Effector memory CD8-positive, alpha-beta T cell (primary cell): ENCODE results near the gene STX1B.

Source experiments
- ATAC-seq: fragments of 150-1000 bp; cut with Tn5 transposase; replicated peaks from 2 replicates; pipeline ENCODE4 v1.10.0; 2021; ENCODE audit warnings: mild to moderate bottlenecking, moderate library complexity
- DNase-seq, 3 experiments: peaks; one replicate each; pipeline ENCODE4 v3.0.0; 2021
- H3K27ac Mint-ChIP-seq, 2 donors: one replicate each; pipeline ENCODE4 v1.8.0; 2022; ENCODE audit warnings: mild to moderate bottlenecking in 2 of 2, mixed read lengths in 2 of 2, moderate library complexity in 2 of 2
- H3K27me3 Mint-ChIP-seq, 2 donors: one replicate each; pipeline ENCODE4 v1.8.0; 2022; ENCODE audit warnings: mixed read lengths in 2 of 2
- H3K36me3 Mint-ChIP-seq: one replicate; pipeline ENCODE4 v1.8.0; 2022; ENCODE audit warnings: mild to moderate bottlenecking, moderate library complexity, mixed read lengths; ENCODE audit not compliant: insufficient read depth
- H3K4me1 Mint-ChIP-seq, 2 donors: one replicate each; pipeline ENCODE4 v1.8.0; 2022; ENCODE audit warnings: low read depth in 2 of 2, mixed read lengths in 2 of 2
- H3K4me3 Mint-ChIP-seq, 2 donors: one replicate each; pipeline ENCODE4 v1.8.0; 2022; ENCODE audit warnings: mild to moderate bottlenecking in 2 of 2, mixed read lengths in 2 of 2, moderate library complexity in 2 of 2
- H3K9me3 Mint-ChIP-seq, 2 donors: one replicate each; pipeline ENCODE4 v1.8.0; 2022; ENCODE audit warnings: mixed read lengths in 2 of 2

Gene STX1B

DNA sequence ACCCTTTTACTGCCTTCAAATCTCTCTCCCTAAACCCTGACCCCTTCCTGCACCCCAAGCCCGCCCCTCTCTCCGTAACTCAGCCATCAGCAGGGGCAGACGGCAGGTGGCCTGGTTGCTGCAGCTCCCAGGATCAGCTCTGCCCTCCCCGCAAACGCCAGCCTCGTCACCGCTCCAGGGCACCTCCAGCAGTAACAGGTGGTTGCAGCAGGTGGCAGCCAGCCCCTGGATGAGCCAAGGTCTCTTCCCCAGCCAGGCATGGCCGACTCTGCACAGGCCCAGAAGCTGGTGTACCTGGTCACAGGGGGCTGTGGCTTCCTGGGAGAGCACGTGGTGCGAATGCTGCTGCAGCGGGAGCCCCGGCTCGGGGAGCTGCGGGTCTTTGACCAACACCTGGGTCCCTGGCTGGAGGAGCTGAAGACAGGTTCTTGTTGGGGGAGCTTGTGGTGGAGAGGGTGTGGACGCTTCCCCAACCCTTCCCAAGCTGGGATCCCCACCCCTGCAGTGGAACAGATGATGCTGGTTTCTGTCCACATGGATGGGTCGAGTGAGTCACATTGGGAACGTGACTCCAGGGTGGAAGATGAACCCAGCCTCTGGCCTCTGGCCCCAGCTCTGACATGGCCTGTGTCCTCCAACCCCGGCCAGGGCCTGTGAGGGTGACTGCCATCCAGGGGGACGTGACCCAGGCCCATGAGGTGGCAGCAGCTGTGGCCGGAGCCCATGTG, 24.9 kb downstream of the STX1B start:
- ATAC-seq (no peak), DNase-seq (no peak)
- peaks cover 2 to 5% of the 10 kb centered on the region in 2 donors for H3K4me1 Mint-ChIP-seq
- H3K27me3 Mint-ChIP-seq, result no peaks in the 10 kb centered on the region
- no peak overlapping the region for H3K27ac Mint-ChIP-seq
- peaks cover 9% of the 10 kb centered on the region for H3K36me3 Mint-ChIP-seq
- H3K4me3 Mint-ChIP-seq, result no peak overlapping the region
- no peaks in the 10 kb centered on the region for H3K9me3 Mint-ChIP-seq

DNA sequence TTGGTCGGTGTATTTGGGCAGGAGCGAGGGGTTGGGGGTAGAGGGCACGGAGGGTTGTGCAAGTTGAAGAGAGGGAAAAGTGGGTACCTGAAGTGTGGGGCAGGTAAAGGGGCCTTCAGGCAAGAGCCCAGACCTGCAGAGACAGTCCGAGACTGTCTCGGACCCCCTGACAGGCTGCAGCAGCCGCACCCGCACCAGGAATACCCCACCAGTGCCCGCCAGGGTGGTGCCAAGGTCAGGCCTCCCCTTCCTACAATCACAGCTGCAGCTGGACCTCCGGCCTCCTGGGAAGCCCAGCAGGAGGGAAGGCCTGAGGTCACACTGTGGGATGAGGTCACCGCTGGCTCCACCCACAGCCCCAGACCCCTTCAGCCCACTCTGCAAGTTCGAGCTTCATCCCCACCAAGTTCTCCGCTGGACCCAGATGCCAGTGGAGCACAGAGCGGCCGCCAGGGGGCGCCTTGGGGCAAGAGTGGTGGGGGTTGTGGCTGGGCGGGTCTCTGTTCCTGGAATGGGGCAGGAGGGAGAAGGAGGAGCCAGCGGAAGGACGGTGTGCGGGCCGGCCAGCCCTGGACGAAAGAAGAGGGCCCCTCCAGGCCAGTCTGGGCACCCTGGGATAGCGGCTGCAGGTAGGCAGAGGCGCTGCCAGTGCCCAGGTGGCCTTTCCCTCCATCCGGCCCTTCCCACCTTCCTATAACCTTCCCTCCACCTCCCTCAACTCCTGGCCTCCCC, 25.6 kb downstream of the STX1B start, which contains the start of gene HSD3B7:
Gene HSD3B7 (plus strand): TSS at position 539 of the 732 bp plus-strand sequence. CDS start 452 bp downstream, outside the sequence.
- ATAC-seq (peak; percentile 81), DNase-seq (peak; percentile 77 to 82 (median 78))
- Mint-ChIP-seq H3K4me1 (peaks cover 2 to 5% of the 10 kb centered on the region in 2 donors), H3K27me3 (no peaks in the 10 kb centered on the region), H3K4me3 (no peak within 1 kb of the TSS), H3K9me3 (no peaks in the 10 kb centered on the region), H3K27ac (no peak within 1 kb of the TSS), H3K36me3 (peaks cover 14% of the 10 kb centered on the region)

DNA sequence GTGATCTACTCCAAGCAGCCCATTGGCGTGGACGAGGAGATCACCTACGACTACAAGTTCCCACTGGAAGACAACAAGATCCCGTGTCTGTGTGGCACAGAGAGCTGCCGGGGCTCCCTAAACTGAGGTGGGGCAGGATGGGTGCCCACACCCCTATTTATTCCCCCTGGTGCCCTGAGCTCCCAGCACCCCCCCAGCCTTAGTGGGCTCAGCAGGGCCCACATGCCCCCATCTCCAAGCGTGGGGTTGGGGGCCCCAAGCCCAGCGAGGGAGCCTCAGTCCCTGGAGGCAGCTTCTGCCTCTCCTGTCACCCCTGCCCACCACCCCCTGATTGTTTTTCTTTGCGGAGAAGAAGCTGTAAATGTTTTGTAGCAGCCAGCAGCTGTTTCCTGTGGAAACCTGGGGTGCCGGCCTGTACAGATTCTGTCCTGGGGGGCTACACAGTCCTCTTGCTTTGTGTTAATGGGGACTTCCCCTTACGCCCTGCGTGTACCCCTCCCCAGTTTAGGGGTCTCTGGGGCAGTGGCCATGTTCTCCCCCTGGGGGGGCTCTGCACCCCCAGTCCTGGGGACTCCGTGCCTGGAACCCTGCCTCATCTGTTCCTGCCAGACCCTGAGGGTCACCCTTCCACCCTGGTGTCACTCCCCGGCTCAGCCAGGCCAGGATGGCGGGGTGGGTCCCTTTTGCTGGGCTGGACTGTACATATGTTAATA, 26.4 kb downstream of the STX1B start:
- H3K27ac Mint-ChIP-seq, result no peak overlapping the region

DNA sequence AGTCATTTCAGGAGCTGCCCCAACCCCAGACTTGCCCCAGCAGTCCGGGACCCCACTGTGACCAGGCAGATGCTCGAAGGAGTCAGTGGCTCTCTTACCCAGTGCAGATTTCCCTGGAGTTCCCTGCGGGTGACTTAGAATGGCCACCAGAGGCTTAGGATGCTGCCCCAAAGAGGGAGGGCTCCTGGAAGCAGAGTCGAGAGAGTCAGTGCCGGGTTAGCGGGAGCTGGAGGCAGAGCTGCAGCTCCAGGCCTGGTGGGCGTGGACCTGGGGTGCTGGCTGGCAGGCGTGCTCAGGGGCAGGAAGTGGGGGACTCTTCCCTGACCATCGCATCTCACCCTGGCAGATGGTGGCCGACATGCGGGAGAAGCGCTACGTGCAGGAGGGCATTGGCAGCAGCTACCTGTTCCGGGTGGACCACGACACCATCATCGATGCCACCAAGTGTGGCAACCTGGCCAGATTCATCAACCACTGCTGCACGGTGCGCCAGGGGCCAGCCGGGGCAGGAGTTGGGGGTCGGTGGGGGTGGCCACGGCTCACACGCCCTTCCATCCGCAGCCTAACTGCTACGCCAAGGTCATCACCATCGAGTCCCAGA, 27.0 kb downstream of the STX1B start:
- DNase-seq, result no peak
- peaks cover 16% of the 10 kb centered on the region for H3K36me3 Mint-ChIP-seq
- H3K9me3 Mint-ChIP-seq, result no peaks in the 10 kb centered on the region
- peak overlapping the region in 1 of 2 donors; percentile 62 for H3K27ac Mint-ChIP-seq
- H3K4me3 Mint-ChIP-seq, result no peak overlapping the region
- no peaks in the 10 kb centered on the region for H3K27me3 Mint-ChIP-seq
- no peak for ATAC-seq
- peaks cover 4 to 9% of the 10 kb centered on the region in 2 donors for H3K4me1 Mint-ChIP-seq

More for the DNA sequence above, 26.4 kb downstream of the STX1B start:
- H3K9me3 Mint-ChIP-seq, result no peaks in the 10 kb centered on the region
- H3K36me3 Mint-ChIP-seq, result peaks cover 14% of the 10 kb centered on the region
- ATAC-seq (no peak), DNase-seq (no peak)
- H3K4me3 Mint-ChIP-seq, result no peak overlapping the region
- H3K4me1 Mint-ChIP-seq, result peaks cover 2 to 5% of the 10 kb centered on the region in 2 donors
- no peaks in the 10 kb centered on the region for H3K27me3 Mint-ChIP-seq

DNA sequence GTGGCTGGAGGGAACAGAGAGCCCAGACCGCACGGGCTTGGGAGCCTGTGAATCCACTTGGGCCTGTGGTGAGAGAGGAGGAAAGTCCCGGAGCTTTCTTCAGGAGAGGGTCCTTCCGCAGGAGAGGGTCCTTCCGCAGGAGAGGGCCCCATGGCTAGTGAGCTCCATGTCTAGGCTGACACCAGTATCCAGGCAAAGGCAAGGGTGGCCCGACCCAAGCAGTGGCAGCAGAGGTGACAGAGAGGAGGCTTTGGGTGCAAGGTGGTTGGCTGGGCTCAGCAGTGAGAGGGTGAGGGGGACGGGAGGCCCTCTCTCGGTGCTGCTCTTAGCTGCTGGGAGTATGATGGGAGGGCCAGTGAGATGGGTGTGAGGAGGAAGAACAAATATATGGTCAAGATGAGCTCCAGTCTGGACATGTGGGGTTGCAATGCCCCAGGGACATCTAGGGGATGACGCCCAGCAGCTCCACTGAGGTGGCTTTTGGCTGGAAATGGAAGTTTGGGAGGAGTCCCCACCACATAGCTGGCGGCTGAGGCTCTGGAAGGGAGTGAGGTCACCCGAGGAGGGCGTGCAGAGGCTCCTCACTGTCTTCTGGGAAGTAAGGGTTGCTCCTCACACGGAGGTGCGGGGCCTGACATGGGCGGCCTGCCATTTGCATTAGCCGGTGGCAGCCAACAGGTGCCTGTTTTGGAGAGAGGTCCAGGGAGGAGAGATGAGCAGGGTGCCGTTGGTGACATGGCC, 27.7 kb downstream of the STX1B start:
- no peaks in the 10 kb centered on the region for H3K9me3 Mint-ChIP-seq
- no peak overlapping the region for H3K4me3 Mint-ChIP-seq
- ATAC-seq (no peak), DNase-seq (no peak)
- peaks cover 4 to 9% of the 10 kb centered on the region in 2 donors for H3K4me1 Mint-ChIP-seq
- H3K27ac Mint-ChIP-seq, result peak overlapping the region in 1 of 2 donors; percentile 62
- H3K27me3 Mint-ChIP-seq, result no peaks in the 10 kb centered on the region
- H3K36me3 Mint-ChIP-seq, result peaks cover 22% of the 10 kb centered on the region

DNA sequence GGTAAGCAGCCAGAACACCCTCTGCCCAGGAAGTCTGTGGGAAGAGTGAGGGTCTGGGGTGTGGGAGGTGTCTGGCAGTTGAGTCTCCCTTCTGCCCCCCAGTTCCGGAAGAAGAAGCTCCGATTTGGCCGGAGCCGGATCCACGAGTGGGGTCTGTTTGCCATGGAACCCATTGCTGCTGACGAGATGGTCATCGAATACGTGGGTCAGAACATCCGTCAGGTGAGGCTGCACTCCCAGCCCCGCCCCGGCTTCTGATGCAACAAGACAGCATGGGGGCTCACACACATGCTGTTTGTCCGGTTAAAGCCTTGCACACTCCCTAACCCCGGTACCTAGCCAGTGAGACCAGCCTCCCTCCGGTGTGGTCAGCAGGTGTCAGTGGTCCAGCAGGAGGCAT, 29.5 kb downstream of the STX1B start:
- Mint-ChIP-seq H3K36me3 (peaks cover 27% of the 10 kb centered on the region), H3K27me3 (no peaks in the 10 kb centered on the region), H3K4me1 (peaks cover 7 to 15% of the 10 kb centered on the region in 2 donors), H3K27ac (no peak overlapping the region), H3K9me3 (no peaks in the 10 kb centered on the region), H3K4me3 (no peak overlapping the region)
- DNase-seq (no peak), ATAC-seq (no peak)

DNA sequence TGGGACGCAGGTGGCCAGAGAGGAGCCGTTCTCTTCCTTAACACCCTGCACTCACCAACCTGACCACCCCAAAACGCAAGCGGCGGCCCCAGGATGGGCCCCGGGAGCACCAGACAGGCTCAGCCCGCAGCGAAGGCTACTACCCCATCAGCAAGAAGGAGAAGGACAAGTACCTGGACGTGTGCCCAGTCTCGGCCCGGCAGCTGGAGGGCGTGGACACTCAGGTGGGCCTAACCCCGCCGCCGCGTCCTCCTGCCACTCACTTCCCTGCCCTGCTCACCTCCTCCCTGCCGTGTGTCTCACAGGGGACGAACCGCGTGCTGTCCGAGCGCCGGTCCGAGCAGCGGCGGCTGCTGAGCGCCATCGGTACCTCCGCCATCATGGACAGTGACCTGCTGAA, 30.0 kb downstream of the STX1B start:
- H3K36me3 Mint-ChIP-seq, result peaks cover 30% of the 10 kb centered on the region

DNA sequence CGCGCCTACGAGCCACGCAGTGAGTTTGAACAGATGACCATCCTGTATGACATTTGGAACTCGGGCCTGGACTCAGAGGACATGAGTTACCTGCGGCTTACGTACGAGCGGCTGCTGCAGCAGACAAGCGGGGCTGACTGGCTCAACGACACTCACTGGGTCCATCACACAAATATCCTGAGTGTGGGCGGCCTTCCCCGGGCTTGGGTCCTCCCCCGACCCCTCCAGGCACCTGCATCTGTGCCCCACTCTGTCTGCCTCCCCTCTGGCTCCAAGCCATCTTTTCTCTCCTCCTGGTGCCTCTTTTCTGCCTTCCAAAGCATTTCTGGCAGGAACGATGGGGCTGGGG, 30.4 kb downstream of the STX1B start:
- no peaks in the 10 kb centered on the region for H3K27me3 Mint-ChIP-seq
- DNase-seq (no peak), ATAC-seq (no peak)
- peaks cover 4 to 15% of the 10 kb centered on the region in 2 donors for H3K4me1 Mint-ChIP-seq
- no peak overlapping the region for H3K4me3 Mint-ChIP-seq
- H3K27ac Mint-ChIP-seq, result no peak overlapping the region
- H3K9me3 Mint-ChIP-seq, result no peaks in the 10 kb centered on the region
- H3K36me3 Mint-ChIP-seq, result peaks cover 32% of the 10 kb centered on the region

More for the DNA sequence above, 30.0 kb downstream of the STX1B start:
- Mint-ChIP-seq H3K4me3 (no peak overlapping the region), H3K27me3 (no peaks in the 10 kb centered on the region), H3K9me3 (no peaks in the 10 kb centered on the region), H3K4me1 (peaks cover 6 to 15% of the 10 kb centered on the region in 2 donors), H3K27ac (no peak overlapping the region)
- ATAC-seq (no peak), DNase-seq (no peak)

DNA sequence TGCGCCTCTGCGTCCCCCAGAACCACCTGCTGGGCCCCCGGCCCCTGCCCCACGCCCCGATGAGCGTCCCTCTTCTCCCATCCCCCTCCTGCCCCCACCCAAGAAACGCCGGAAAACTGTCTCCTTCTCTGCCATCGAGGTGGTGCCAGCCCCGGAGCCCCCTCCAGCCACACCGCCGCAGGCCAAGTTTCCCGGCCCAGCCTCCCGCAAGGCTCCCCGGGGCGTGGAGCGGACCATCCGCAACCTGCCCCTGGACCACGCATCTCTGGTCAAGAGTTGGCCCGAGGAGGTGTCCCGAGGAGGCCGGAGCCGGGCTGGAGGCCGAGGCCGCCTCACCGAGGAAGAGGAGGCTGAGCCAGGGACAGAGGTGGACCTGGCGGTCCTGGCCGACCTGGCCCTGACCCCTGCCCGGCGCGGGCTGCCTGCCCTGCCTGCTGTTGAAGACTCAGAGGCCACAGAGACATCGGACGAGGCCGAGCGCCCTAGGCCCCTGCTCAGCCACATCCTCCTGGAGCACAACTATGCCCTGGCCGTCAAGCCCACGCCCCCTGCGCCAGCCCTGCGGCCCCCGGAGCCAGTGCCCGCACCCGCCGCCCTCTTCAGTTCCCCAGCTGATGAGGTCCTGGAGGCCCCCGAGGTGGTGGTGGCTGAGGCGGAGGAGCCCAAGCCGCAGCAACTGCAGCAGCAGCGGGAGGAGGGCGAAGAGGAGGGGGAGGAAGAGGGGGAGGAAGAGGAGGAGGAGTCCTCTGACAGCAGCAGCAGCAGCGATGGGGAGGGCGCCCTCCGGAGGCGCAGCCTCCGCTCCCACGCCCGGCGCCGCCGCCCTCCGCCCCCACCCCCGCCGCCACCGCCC, 31.0 kb downstream of the STX1B start:
- Mint-ChIP-seq H3K9me3 (no peaks in the 10 kb centered on the region), H3K4me1 (peaks cover 4 to 16% of the 10 kb centered on the region in 2 donors), H3K36me3 (peaks cover 35% of the 10 kb centered on the region), H3K27ac (peak overlapping the region in 1 of 2 donors; percentile 69), H3K4me3 (no peak overlapping the region), H3K27me3 (no peaks in the 10 kb centered on the region)
- ATAC-seq (no peak), DNase-seq (no peak)

DNA sequence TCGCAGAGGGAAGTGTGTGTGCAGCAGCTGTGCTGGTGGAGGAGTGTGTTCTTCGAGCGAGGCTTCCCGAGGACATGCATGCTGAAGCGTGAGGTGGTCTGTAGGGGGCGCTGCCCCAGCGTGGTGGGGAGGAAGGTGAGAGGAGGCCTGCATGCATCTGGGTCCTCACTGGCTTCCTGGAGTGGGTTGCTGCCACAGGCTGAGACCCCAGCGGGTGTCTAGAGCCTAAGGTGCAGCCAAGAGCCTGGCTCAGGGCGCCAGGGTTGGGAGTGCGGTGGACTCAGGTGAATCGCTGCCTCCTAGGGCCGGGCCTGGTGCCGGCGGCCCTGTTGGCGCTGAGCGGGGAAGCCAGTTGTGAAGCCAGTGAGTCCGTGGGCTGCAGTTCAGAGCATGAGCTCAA, 32.9 kb downstream of the STX1B start:
- Mint-ChIP-seq H3K4me1 (peaks cover 10 to 23% of the 10 kb centered on the region in 2 donors), H3K9me3 (no peaks in the 10 kb centered on the region), H3K27ac (peak overlapping the region; percentile 76 to 86), H3K4me3 (no peak overlapping the region), H3K27me3 (no peaks in the 10 kb centered on the region), H3K36me3 (peaks cover 44% of the 10 kb centered on the region)
- no peak for ATAC-seq
- DNase-seq, result no peak

DNA sequence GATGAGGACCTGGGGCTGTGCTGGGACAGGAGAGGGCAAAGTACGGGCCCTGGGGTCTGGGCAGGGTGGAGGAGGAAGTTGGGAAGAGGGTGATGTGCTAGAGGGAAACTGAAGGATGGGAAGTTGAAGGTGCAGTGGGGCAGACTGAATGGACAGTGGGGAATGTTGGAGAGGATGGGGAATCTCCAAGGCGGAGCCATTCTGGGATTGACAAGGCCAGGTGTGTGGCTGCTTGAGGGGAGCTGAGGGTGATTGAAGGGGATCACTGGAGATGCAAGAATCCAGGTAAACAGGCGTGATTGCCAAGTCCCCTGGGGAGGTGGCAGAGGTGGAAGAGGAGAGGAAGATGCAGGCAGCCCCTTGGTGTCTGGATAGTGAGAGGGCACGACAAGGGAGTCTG, 34.0 kb downstream of the STX1B start:
- H3K27ac Mint-ChIP-seq, result peak overlapping the region; percentile 62 to 85
- no peaks in the 10 kb centered on the region for H3K27me3 Mint-ChIP-seq
- H3K4me3 Mint-ChIP-seq, result no peak overlapping the region
- no peak for DNase-seq
- peaks cover 46% of the 10 kb centered on the region for H3K36me3 Mint-ChIP-seq
- no peak for ATAC-seq
- no peaks in the 10 kb centered on the region for H3K9me3 Mint-ChIP-seq
- H3K4me1 Mint-ChIP-seq, result peaks cover 10 to 23% of the 10 kb centered on the region in 2 donors

DNA sequence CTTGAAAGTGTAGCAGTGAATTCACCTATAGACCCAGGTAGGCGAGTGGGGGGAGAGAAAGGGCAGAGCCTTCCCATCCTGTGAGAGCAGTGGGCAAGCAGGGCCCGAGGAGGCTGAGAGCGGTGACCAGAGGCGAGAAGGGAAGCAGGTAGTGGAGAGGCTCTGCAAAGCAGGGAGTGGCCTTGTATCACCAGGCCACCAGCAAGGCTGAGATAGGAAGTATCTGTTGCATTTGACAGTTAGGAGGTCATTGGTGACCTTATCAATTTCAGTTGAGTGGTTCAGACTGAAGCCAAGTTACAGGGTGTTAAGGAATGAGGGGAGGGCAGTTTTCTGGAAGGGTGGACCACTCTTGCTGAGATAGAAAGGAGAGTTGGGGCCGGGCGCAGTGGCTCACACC, 36.1 kb downstream of the STX1B start:
- no peak overlapping the region for H3K4me3 Mint-ChIP-seq
- H3K9me3 Mint-ChIP-seq, result no peaks in the 10 kb centered on the region
- peaks cover 10 to 23% of the 10 kb centered on the region in 2 donors for H3K4me1 Mint-ChIP-seq
- no peak for DNase-seq
- no peak for ATAC-seq
- peak overlapping the region; percentile 20 to 31 for H3K27ac Mint-ChIP-seq
- H3K36me3 Mint-ChIP-seq, result peaks cover 60% of the 10 kb centered on the region
- no peaks in the 10 kb centered on the region for H3K27me3 Mint-ChIP-seq
